ENCODE results near the gene ACBD6. TPM values are rescaled to one million over a fixed set of nuclear protein-coding genes. Genes with fewer than 3 reads are reported as not detected.

The ACBD6 gene
- total and polyA plus RNA-seq, 9 donors = 31.0 to 56.0 (median 42.7) TPM

- Histone ChIP-seq H3K27ac (no peak overlapping the region), H3K9me3 (no peaks in the 10 kb centered on the region), H3K27me3 (no peaks in the 10 kb centered on the region), H3K4me3 (no peak overlapping the region), H3K36me3 (no peaks in the 10 kb centered on the region), H3K4me1 (ENCODE audit: insufficient read depth) (peaks cover 4% of the 10 kb centered on the region)
- intact Hi-C loops (cut with DNase I) = loop anchor here in 1 of 4 donors (10.0 kb wide), 1 partner anchor 316 kb away; no protein-coding TSS in a partner anchor
- WGBS, 3 donors = 76 to 84% (median 80%) methylated on average over 7 of the region's 7 CpGs
- TF ChIP-seq POLR2A (IDR thresholded peaks at IDR 0.05) (no peak), CTCF (IDR thresholded peaks at IDR 0.05) (no peak), EP300 (IDR thresholded peaks at IDR 0.05) (no peak)
- no peak for DNase-seq
Observed at GRCh38 chr1:180539136-180539535, 36.8 kb upstream of the ACBD6 start.

- H3K9me3 ChIP-seq = no peaks in the 10 kb centered on the region
- 85 to 88% (median 85%) methylated on average over 7 of the region's 7 CpGs for WGBS, 3 donors
- H3K27me3 ChIP-seq = no peaks in the 10 kb centered on the region
- no peaks in the 10 kb centered on the region for H3K4me1 ChIP-seq (ENCODE audit: insufficient read depth)
- TF ChIP-seq EP300 (IDR thresholded peaks at IDR 0.05) (no peak), CTCF (IDR thresholded peaks at IDR 0.05) (no peak), POLR2A (IDR thresholded peaks at IDR 0.05) (no peak)
- intact Hi-C loops (cut with DNase I) = loop anchor here in 1 of 4 donors (10.0 kb wide), 1 partner anchor 318 kb away; no protein-coding TSS in a partner anchor
- H3K27ac ChIP-seq = no peak overlapping the region
- DNase-seq = no peak
- H3K4me3 ChIP-seq = no peak overlapping the region
- H3K36me3 ChIP-seq = no peaks in the 10 kb centered on the region
Observed at GRCh38 chr1:180536821-180537372, 34.5 kb upstream of the ACBD6 start.

- H3K4me3 ChIP-seq = no peak overlapping the region
- TF ChIP-seq POLR2A (IDR thresholded peaks at IDR 0.05) (no peak), CTCF (IDR thresholded peaks at IDR 0.05) (no peak)
- no peak for DNase-seq
- H3K36me3 ChIP-seq = no peaks in the 10 kb centered on the region
- no peak overlapping the region for H3K27ac ChIP-seq
- no peaks in the 10 kb centered on the region for H3K9me3 ChIP-seq
- WGBS, 3 donors = 83 to 88% (median 83%) methylated on average over 5 of the region's 5 CpGs
- H3K4me1 ChIP-seq (ENCODE audit: insufficient read depth) = no peaks in the 10 kb centered on the region
- H3K27me3 ChIP-seq = no peaks in the 10 kb centered on the region
- intact Hi-C loops (cut with DNase I) = loop anchor here in 1 of 4 donors (10.0 kb wide), 1 partner anchor 319 kb away; no protein-coding TSS in a partner anchor
Observed at GRCh38 chr1:180535418-180535999, 33.1 kb upstream of the ACBD6 start.

GRCh38 chr1:180534214-180534613, 31.8 kb upstream of the ACBD6 start:
- Histone ChIP-seq H3K36me3 (no peaks in the 10 kb centered on the region), H3K9me3 (no peaks in the 10 kb centered on the region), H3K4me1 (ENCODE audit: insufficient read depth) (no peaks in the 10 kb centered on the region), H3K4me3 (no peak overlapping the region), H3K27me3 (no peaks in the 10 kb centered on the region), H3K27ac (no peak overlapping the region)
- no peak for DNase-seq
- no peak for TF ChIP-seq POLR2A (IDR thresholded peaks at IDR 0.05)
- no peak for TF ChIP-seq EP300 (IDR thresholded peaks at IDR 0.05)
- no peak for TF ChIP-seq CTCF (IDR thresholded peaks at IDR 0.05)
- intact Hi-C loops (cut with DNase I) = loop anchor here (5.0 to 10.0 kb wide), 3 partner anchors 321 to 328 kb away; no protein-coding TSS in a partner anchor
- WGBS, 3 donors = 72 to 82% (median 81%) methylated on average over 7 of the region's 7 CpGs
